ENCODE results near the gene SHCBP1L.
A peak's percentile ranks its signal among the peaks of the same experiment; 100 is the strongest.
"Not testable (repeated sequence)": the region's sequence is repeated elsewhere in the genome, so short reads cannot be mapped to it uniquely, and the experiment has no call there.

Gene SHCBP1L

DNA sequence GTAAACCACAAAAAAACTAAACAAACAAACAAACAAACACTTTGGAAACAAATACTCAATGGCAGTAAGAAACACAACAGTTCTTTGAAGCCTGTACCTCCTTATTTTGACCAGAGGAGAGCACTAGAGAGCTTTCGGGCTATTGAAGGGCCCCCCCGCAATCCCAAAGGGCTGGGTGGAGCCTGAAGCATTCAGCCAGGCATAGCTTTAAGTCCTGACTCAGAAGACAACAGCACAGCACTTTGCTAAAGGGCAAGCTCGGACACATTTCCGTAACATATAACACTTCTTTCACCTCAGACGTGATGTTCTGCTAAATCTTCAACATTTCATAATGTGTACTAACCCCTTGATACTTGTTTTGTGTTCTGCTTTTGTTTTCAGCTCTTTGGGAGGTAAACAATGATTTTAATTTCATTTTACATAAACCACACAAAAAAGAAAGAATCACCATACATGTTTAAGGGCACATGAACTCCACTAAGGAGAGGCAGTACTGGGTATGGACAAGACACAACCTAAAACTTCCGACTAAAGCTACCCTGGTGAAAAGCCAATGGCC lies 9.7 kb upstream of the SHCBP1L start:
- DNase-seq, result peak in 1 of 5 donors; percentile 24

DNA sequence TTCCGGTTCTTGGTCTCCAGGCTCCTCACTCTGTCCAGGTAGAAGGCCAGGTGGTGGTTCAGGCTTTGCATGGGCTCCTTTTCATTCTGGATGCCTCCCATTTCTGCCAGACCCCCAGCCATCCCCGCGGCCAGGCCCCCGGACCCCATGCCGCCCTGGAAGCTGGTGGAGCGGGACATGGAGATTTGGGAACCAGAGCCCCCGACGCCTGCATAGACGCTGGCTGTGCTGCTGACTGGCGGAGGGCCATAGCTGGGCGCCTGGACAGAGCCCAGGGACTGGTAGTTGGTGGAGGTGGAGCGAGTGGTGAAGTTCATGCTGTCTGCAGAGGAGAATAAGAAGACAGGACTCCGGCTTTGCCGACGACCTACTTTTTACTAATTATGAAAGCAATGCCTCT lies 7.1 kb upstream of the SHCBP1L start:
- no peak for DNase-seq

DNA sequence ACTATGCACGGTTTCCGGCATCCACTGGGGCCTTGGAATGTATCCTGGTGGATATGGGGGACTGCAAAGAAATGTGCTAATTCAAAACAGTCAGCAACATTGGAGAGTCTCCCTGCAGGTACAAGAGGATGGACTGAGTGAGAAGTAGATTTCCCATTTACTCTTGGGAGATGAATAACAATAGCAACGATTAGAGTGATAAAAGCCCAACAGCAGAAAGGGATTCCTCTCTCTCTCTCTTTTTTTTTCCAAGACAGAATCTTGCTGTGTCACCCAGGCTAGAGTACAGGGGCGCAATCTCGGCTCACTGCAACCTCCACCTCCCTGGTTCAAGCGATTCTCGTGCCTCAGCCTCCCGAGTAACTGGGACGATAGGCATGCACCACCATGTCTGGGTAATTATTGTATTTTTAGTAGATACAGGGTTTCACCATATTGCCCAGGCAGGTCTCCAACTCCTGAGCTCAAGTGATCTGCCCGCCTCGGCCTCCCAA lies 5.0 kb upstream of the SHCBP1L start:
- DNase-seq, result no peak

DNA sequence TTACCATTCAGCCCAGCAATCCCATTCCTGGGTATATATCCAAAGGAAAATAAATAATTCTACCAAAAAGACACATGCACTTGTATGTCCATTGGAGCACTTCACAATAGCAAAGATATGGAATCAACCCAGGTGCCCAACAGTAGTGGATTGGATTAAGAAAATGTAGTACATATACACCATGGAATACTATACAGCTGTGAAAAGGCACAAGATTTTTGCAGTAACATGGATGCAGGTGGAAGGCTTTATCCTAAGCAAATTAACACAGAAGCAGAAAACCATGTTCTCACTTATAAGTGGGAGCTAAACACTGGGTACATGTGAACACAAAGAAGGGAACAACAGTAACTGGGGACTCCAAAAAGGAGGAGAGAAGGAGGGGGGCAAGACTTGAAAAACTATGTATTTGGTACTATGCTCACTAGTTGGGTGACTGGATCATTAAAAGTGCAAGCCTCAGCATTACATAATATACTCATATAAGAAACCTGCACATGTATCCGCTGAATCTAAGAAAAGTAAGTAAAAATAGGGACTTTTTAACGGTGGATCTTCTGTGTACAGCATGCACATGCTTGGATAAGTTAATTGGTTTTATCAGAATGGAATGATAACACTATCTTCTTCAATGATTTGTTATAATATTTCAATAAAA lies 3.9 kb upstream of the SHCBP1L start:
- no peak for DNase-seq

DNA sequence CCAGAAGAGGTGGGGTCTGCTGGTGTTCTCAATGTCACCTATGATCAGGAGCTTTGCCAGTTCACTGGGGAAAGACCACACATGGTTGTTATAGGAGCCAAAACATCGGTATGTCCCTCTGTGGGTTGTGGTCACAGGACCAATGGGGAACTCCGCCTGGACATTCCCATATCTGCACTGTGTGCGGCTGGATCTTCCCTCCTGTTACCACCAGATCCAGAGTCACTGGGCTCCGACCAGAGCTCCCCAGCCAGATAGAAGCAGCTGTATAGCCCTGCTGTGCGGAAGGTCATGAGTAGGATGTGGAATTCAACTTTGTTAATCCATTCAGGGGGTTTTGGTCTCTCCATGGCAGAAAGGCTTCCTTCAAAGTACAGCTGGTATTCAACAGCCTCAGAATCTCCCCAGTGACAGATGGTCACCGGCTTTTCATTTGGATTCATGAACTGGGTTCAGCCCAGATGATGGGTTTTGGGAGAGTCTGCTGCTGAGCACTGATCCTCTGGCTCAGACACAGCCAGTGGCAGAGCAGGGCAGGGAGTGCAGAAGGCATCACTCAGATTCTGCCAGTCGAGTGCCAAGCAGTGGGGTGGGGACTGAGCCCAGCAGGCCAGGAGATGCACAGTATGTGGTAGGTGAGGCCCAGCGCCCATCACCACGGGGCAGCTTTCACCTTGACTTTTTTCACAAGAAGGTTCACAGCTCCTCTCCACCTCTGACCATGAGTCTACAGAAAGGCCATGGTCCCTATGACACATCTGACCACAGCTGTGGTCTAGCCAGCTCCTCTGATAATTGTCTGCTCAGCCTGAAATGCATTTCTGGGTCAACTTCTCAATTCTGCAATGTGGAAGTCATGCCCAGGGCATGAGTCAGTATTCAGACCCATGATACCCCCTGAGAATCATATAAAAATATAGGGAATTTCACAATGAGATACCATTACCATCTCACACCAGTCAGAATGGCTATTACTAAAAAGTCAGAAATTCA lies 2.9 kb upstream of the SHCBP1L start:
- DNase-seq, result no peak

DNA sequence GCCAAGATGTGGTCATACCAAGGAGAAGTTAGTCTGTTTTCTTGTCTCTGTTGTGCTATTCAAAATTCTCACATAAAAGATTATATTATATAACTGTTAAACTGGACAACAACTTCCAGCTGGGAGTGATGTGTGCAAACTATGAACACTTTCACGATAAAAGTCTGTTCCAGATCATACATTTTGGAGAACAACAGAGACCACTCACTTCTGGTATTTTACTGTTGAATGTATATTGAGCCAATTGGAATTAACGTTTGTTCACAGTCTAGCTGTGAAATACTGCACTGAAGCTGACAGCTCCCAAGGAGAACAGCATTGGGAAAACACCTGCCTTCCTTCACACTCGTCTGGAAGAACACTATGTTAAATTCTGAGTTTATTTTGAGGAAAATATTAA lies 860 bp upstream of the SHCBP1L start:
- DNase-seq, result no peak

DNA sequence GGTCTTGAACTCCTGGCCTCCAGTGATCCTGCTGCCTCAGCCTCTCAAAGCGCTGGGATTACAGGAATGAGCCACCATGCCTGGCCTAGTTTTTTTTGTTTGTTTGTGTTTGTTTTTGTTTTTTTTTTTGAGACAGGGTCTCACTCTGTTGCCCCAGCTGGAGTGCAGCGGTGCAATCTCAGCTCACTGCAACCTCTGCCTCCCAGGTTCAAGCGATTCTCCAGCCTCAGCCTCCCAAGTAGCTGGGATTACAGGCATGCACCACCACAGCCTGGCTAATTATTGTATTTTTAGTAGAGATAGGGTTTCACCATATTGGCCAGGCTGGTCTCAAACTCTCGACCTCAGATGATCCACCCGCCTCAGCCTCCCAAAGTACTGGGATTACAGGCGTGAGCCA lies 9.6 kb downstream of the SHCBP1L start:
- not testable (repeated sequence) for DNase-seq

DNA sequence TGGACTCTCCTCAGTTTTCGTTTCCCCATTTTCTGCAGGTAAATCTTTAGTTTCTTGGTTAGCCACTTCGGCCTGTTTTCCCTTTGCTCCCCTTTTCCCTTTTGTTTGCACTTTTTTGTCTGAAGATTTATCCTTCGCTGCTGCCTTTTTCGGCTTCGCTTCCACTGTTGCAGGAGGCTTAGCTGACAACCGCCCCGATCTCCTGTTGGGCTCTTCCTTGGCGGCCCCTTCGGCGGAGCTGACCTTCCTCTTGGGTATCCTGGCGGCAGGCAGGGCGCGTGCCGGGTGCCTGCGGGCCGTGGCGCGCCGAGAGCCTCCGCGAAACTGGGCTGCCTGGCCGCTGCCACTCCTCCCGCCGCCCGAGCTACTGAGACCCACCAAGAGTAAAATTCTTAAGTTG lies 10.8 kb downstream of the SHCBP1L start:
- DNase-seq, result not testable (repeated sequence)

DNA sequence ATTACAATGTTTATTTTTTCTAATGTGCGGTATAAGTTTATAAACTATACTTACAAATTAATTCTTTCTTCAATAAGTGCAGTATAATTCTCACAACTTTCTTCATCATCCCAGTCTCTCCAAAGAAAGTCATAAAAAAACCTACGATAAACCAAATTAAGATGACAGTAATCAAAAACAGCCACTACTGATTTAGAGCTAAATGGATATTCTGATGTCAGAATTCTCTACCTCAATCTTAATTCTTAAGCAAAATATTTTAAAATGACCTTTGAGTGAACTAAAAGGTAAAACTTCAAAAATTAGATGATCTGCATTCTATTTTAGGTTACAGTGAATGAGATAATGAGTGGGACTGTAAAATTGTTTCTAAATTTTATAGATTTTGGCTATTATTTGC lies 13.6 kb downstream of the SHCBP1L start:
- DNase-seq, result no peak

DNA sequence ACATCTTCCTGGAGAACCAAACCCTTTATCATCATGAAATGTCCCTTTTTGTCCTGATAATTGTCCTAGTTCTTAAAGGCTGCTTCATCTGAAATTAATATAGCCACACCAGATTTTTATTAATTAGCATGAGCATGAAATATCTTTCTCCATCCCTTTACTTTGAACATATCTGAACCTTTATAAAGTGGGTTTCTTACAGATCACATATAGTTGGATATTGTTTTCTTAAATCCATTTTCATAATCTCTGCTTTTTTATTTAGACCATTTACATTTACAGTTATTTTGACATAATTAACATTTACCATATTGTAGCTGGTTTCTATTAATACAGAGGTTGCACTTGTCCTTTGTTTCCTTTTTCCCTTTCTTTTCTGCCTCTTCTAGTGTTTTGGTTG lies 17.2 kb downstream of the SHCBP1L start:
- DNase-seq, result no peak

DNA sequence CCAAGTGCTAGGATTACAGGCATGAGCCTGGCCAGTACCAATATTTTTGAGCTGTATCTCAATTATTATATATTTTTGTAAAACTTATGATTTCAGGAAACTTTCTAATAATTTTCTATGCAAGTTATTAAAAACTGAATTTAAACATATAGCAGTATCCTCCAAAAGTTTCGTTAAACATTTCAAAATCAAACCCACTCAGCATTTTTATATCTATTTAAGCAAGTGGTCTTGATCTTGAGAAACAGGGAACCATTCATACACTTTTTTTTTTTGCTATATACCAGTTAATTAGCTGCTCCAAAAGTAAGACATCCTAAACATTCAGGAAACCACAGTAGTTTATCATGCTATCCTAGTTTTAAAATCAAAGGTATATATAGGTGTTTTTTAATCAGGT lies 22.0 kb downstream of the SHCBP1L start:
- DNase-seq, result no peak

DNA sequence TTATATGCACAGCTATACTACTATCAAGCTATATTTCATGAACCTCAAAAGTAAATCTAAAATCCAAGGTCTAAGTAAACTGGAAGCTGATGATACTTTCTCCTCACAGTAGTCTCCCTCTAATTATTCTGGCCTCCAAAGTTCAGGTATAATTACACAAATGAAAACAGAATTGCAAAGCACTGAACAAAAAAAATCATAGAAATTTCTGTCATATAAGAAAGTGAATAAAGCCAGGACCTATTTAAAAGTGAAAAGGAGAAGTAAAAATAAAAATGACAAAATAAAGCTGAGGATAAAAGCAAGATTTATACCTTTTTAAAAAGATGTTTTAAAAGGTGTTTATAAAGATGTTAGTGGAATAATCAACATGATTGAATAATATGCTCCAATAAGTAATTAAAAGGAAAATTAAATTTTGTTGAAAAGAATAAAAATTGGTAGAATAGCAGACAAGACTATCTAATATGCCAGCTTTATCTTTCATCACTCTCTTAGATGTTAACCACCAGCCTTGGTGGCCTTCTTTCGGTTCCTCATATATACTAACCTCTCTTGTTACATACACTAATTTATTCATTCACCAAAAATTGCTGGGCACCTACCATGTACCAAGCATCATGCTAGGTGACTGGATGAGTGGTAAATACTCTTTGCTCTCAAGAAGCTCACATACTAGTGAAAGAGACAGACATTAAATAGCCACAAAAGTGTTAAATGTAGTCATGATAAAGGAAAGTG lies 25.1 kb downstream of the SHCBP1L start:
- DNase-seq, result no peak

DNA sequence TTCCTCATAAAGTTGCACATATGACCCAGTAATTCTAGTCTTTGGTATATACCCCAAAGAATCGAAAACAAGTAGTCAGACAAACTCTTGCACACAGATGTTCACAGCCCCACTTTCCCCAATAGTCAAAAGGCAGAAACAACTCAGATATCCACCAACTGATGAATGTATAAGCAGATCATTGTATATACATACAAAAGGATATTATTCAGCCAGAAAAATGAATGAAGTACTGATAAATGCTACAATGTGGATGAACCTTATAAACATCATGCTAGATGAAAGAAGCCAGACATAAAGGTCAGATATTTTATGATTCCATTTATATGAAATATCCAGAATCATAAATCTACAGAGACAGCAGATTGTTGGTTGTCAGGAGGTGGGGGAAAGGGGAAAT lies 27.3 kb downstream of the SHCBP1L start:
- no peak for DNase-seq

DNA sequence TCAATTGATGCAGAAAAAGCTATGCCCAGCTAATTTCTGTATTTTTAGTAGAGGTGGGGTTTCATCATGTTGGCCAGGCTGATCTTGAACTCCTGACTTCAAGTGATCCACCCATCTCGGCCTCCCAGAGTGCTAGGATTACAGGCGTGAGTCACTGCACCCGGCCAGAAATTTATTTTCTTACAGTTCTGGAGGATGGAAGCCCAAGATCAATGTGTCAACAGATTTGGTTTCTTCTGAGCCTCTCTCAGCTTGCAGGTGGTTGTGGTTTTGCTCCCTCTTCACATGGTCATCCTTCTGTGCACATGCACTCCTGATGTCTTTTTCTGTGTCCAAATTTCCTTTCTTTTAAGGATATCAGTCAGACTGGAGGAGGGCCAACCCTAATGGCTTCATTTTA lies 35.6 kb downstream of the SHCBP1L start:
- no peak for DNase-seq

DNA sequence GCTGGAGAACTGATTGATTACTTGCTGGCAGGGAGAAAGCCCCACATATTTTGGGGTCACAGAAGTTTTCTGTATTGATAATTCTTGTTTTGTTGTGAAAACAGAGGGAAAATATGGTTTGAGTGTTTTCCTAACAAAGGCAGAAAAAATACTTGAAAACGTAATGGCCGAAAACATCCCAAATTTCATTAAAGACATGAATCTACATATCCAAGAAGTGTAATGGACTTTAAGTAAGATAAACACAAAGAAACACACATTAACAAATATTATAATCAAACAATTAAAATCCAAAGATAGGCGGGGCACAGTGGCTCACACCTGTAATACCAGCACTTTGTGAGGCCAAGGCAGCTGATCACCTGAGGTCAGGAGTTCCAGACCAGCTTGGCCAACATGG lies 39.6 kb downstream of the SHCBP1L start:
- no peak for DNase-seq

DNA sequence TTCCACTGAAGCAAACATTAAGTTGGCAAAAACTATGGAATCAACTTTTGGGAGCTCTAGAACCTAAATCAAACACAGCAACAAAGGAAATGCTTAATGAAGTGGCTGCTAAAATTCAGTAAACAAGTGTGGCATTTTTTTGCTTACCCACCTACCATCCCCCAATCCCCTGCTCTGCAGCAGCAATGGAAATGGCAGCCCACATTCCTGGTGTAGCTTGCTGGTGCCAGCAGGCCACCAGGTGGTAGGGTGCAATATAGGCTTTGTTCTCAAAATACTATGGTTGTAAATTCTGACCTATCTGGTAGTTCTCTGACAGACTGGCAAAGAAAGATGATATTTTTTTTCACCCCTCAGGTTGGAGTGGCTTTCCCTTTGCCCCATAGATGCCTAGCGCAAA lies 42.8 kb downstream of the SHCBP1L start:
- no peak for DNase-seq

DNA sequence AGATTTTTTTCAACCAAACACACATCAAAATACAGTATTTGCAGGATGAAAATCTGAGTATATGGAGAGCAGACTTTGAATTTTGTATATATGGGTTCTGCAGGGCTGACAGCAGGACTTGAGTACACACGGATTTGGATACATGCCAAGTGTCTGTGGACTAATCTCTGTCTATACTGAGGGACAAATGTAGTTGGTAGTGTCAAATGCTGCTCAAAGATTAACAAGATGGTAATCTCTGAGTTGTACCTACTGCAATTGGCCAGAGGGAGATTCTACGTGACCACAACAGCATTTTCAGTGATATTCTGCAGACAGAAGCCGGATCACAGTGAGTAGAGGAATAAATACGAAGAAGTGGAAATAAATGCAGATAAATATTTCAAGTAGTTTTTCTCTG lies 43.4 kb downstream of the SHCBP1L start:
- no peak for DNase-seq

DNA sequence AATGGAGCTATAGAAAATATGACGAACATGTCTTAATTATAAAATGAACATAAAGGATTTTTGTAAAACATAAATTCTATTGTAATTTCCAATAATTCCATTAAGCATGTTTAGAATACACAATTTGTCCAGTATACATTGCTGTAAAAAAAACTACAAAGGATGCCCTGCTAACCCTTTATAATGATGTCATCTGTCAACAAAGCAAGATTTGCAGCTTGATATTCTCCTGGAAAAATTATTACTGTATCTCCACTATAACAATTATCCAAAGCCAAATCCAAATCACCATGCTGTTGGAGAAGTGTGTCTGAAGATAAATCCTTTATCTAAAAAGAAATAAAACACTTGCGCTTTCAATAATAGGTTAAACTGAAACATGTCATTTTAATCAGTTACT lies 47.6 kb downstream of the SHCBP1L start:
- no peak for DNase-seq

DNA sequence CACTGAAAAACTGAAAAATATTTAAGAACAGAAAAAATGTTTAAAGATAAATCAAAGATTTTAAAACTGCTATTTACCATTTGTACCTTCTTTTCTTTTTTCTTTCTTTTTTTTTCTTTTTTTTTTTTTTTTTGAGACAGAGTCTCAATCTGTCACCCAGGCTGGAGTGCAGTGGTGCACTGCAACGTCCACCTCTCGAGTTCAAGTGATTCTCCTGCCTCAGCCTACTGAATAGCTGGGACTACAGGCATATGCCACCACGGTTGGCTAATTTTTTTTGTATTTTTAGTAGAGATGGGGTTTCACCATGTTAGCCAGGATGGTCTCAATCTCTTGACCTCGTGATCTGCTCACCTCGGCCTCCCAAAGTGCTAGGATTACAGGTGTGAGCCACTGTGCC lies 51.0 kb downstream of the SHCBP1L start:
- DNase-seq, result not testable (repeated sequence)

DNA sequence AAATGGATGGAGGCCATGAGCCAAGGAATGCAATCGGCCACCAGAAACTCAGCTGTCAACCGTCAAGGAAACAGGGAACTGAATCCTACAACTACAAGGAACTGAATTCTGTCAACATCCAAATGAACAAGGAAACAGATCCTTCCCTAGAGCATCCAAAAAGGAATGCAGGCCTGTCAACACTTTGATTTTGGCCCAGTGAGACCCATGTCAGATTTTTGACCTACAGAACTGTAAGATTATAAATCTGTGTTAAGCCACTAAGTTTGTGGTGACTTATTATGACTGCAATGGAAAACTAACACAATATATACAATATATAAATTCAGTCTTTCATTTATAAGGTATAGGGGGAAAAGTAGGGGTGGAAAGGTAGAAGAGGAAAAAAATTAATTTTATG lies 55.3 kb downstream of the SHCBP1L start:
- DNase-seq, result no peak

DNA sequence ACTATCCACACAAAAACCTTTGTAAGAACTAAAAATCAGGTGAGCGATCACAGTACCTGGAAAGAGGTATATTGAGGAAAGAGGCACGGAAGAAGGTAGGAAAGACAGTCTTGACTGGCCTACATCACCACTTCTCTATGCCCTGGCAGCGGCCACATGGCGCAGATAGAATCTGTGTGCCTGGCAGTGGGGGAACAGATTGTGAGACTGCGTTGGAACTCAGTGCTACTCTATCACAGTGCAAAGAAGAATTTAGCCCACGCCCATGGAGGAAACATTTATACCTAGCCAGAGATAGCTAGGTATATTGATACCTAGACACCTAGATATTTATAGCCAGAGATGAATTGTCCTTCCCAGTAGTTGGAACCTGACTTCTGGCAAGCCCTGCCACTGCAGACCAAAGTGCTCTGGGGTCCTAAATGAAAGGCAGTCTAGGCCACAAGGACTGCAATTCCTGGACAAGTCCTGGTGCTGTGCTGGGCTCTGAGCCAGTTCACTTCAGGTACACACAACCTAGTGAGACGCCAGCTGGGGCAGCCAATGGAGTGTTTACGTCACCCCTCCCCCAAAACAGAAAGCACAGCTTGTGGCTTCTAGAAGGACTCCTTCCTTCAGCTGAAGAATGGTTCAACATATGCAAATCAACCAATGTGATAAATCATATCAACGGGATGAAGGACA lies 61.9 kb downstream of the SHCBP1L start:
- DNase-seq, result no peak

DNA sequence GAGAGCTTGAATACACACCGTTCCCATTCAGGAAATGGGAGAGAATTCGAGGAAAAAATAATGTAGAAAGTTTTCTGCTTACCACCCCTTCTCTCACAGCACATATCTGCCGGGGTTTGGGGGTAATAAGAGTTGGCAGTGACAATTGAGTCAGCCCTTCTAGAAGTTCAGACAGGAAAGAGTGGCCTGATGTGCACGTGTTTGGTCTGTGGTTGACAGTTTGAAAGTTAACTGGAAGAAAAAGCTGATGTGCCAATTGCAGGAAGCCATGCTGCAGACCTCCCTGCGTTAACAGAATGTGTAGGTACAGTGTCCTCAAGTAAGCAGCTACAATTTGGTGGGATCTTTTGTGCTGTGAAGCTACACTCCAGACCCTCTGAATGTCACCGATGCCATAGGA lies 63.0 kb downstream of the SHCBP1L start:
- peak in 2 of 5 donors; percentile 3 to 63 for DNase-seq
